K562 (cell line): ENCODE data around the gene HMX1. TPM values are rescaled to one million over a fixed set of nuclear protein-coding genes. Genes with fewer than 3 reads are reported as not detected.

Experiments
- ESRRA ChIP-seq: fragments of 450-650 bp; IDR thresholded peaks from 2 replicates; pipeline ENCODE4 v1.6.1; 2014; ENCODE audit warnings: low read depth, mild to moderate bottlenecking, moderate library complexity, borderline replicate concordance
- HDAC8 ChIP-seq: fragments of 450-650 bp; IDR thresholded peaks from 2 replicates; pipeline ENCODE4 v1.6.1; 2016; ENCODE audit warnings: mild to moderate bottlenecking, missing genetic modification characterization, moderate library complexity, missing compliant biosample characterization
- HNRNPK ChIP-seq: fragments of 200-400 bp; formaldehyde crosslinking; IDR thresholded peaks from one replicate; pipeline ENCODE4 v1.6.1; 2018; ENCODE audit warnings: mild to moderate bottlenecking, low read depth, low read length; ENCODE audit not compliant: poor library complexity, severe bottlenecking
- KLF1 ChIP-seq: fragments of 450-650 bp; IDR thresholded peaks from 2 replicates; pipeline ENCODE4 v1.6.1; 2016; ENCODE audit warnings: missing genetic modification characterization, missing compliant biosample characterization
- PTTG1 ChIP-seq: fragments of 450-650 bp; IDR thresholded peaks from 2 replicates; pipeline ENCODE4 v1.6.1; 2016; ENCODE audit warnings: low read depth, mild to moderate bottlenecking, missing genetic modification characterization, missing compliant biosample characterization
- RBM39 ChIP-seq: fragments of 200-400 bp; formaldehyde crosslinking; optimal IDR thresholded peaks from 2 replicates; pipeline ENCODE3; 2018; ENCODE audit warnings: low read depth, low read length
- ZFP1 ChIP-seq: fragments of 450-650 bp; formaldehyde crosslinking; IDR thresholded peaks from 2 replicates; pipeline ENCODE4 v1.4.0; 2020; ENCODE audit warnings: mild to moderate bottlenecking, mixed read lengths
- ZNF277 ChIP-seq: fragments of 250-450 bp; sonication (Bioruptor Pico); IDR thresholded peaks from 2 replicates; pipeline ENCODE4 v1.8.0; 2022; ENCODE audit warnings: inconsistent platforms, mild to moderate bottlenecking, moderate library complexity, borderline replicate concordance
- ZNF311 ChIP-seq: fragments of 250-450 bp; sonication (Bioruptor Pico); IDR thresholded peaks from 2 replicates; pipeline ENCODE4 v1.4.0; 2020; ENCODE audit warnings: mild to moderate bottlenecking, moderate library complexity
- ZNF609 ChIP-seq: sonication (generic); formaldehyde crosslinking; IDR thresholded peaks from 2 replicates; pipeline ENCODE4 v1.8.1; 2023; ENCODE audit warnings: missing genetic modification reagents, mild to moderate bottlenecking, borderline replicate concordance
- polyA plus RNA-seq, 8 experiments: library from polyadenylated mRNA; depleted of rRNA in 4 of 8; stranded (reverse) in 5 of 8; unstranded in 3 of 8; fragments of >200 nt; fragmentation: Nextera tagmentation in 2 of 8; fragmentation: Illumina TruSeq in 1 of 8; extraction: Ambion mirVana in 2 of 8; extraction: Trizol in 1 of 8; gene quantifications; 2 replicates each; pipeline versions ENCODE4 v1.2.1 to v1.2.3, GENCODE V29; 2011 to 2014; ENCODE audit warnings: inconsistent platforms in 1 of 8, missing spikeins in 1 of 8
- total RNA-seq, 7 experiments: library from RNA; depleted of rRNA in 6 of 7; stranded (reverse); fragments of >200 nt in 6 of 7; fragmentation: Illumina TruSeq in 2 of 7; extraction: Trizol in 2 of 7; gene quantifications; 2 replicates each; pipeline versions ENCODE4 v1.2.1 to v1.2.3, GENCODE V29; 2011 to 2021; ENCODE audit warnings: low replicate concordance in 1 of 7
- TF ChIP-seq, protein P1 (sequence below): fragments of 450-650 bp; IDR thresholded peaks from 2 replicates; pipeline ENCODE4 v1.6.1; 2017; ENCODE audit warnings: antibody characterized with exemption
- TF ChIP-seq, protein P2 (sequence below): fragments of 250-450 bp; sonication (Bioruptor Pico); IDR thresholded peaks from 2 replicates; pipeline ENCODE4 v1.4.0; 2020

HMX1 gene
- total and polyA plus RNA-seq, 9 of the 15 experiments (the other 6 are each of a cell fraction or from before 2014, with no cell fraction given): not detected

DNA sequence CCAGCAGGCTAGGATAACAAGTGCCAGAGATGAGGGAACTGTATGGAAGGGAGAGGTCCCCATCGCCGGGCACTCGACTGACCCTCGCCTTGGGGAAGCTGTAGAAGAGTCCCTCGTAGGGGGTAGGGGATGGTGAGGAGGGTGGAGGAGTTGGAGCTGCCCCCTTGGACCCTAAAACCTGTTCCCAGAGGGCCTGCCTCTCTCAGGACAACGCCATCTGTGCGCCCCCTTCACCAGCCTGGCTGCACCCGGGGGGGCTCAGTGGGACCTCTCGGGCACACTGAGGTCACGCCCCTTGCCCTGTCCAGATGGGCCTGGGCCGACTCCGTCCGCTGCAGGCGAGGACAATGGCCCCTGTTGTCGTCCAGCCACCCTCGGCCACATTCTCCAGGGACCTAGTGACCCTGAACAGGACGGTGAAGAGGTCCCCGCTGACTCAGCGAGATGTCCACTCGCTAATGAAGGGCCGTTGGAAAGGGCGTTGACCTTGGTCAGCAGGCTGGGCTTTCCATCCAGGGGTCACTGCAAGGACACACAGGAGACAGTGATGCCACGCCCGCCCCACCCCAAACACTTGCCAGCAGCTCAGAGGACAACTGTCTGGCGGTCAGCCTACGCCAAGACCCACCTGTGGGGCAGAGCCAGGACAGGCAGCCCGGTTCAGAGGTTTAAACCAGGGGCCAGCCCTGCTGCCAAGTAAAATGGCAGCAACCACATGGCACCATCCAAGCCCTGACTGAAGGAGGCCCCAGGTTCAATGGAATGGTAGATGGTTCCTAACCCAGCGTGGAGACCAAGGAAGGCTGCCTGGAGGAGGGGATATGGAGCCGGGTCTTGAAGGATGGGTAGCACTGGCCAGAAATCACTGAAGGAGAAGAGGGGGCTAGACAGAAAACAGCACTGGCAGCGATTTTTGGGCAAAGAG is 51.2 kb downstream of the HMX1 start (continued):
- TF ChIP-seq ZNF609 (CRISPR knock-in tag) (no peak), PTTG1 (tag) (no peak), ZNF311 (no peak), HDAC8 (tag) (no peak), ZFP1 (CRISPR knock-in tag) (no peak), ZNF277 (CRISPR knock-in tag) (no peak), ESRRA (peak; percentile 77), HNRNPK (no peak), RBM39 (no peak), KLF1 (tag) (0 out of 2 replicates have a peak, but pooled peaks have one; percentile 57)
- TF ChIP-seq, protein P1, sequence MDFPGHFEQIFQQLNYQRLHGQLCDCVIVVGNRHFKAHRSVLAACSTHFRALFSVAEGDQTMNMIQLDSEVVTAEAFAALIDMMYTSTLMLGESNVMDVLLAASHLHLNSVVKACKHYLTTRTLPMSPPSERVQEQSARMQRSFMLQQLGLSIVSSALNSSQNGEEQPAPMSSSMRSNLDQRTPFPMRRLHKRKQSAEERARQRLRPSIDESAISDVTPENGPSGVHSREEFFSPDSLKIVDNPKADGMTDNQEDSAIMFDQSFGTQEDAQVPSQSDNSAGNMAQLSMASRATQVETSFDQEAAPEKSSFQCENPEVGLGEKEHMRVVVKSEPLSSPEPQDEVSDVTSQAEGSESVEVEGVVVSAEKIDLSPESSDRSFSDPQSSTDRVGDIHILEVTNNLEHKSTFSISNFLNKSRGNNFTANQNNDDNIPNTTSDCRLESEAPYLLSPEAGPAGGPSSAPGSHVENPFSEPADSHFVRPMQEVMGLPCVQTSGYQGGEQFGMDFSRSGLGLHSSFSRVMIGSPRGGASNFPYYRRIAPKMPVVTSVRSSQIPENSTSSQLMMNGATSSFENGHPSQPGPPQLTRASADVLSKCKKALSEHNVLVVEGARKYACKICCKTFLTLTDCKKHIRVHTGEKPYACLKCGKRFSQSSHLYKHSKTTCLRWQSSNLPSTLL: no peak
- TF ChIP-seq, protein P2, sequence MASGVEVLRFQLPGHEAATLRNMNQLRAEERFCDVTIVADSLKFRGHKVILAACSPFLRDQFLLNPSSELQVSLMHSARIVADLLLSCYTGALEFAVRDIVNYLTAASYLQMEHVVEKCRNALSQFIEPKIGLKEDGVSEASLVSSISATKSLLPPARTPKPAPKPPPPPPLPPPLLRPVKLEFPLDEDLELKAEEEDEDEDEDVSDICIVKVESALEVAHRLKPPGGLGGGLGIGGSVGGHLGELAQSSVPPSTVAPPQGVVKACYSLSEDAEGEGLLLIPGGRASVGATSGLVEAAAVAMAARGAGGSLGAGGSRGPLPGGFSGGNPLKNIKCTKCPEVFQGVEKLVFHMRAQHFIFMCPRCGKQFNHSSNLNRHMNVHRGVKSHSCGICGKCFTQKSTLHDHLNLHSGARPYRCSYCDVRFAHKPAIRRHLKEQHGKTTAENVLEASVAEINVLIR (CRISPR knock-in tag): no peak
